Nephron (organoid): ENCODE results near the gene TTLL13.

Experiments
- H3K27ac Mint-ChIP-seq, 3 experiments: 2 replicates each; pipeline ENCODE4 v1.8.0; 2020; ENCODE audit warnings: mixed read lengths in 3 of 3, mild to moderate bottlenecking in 2 of 3, moderate library complexity in 1 of 3
- H3K27me3 Mint-ChIP-seq: 2 replicates; pipeline ENCODE4 v1.8.0; 2021; ENCODE audit warnings: low read depth, mild to moderate bottlenecking, moderate library complexity, mixed read lengths
- H3K36me3 Mint-ChIP-seq: 2 replicates; pipeline ENCODE4 v1.8.0; 2020; ENCODE audit warnings: low read depth, mixed read lengths
- H3K4me1 Mint-ChIP-seq: 2 replicates; pipeline ENCODE4 v1.8.0; 2020; ENCODE audit warnings: mixed read lengths
- H3K4me3 Mint-ChIP-seq, 3 experiments: 2 replicates each; pipeline ENCODE4 v1.8.0; 2020; ENCODE audit warnings: mild to moderate bottlenecking in 3 of 3, mixed read lengths in 3 of 3, moderate library complexity in 2 of 3
- H3K9me3 Mint-ChIP-seq: 2 replicates; pipeline ENCODE4 v1.8.0; 2020; ENCODE audit warnings: mixed read lengths
- CTCF ChIP-seq, 3 experiments: fragments of 200-600 bp; sonication (generic); IDR thresholded peaks; one replicate each; pipeline ENCODE4 v1.5.0; 2021; ENCODE audit warnings: antibody characterized with exemption in 3 of 3; ENCODE audit not compliant: unreplicated experiment in 3 of 3

Gene TTLL13

DNA sequence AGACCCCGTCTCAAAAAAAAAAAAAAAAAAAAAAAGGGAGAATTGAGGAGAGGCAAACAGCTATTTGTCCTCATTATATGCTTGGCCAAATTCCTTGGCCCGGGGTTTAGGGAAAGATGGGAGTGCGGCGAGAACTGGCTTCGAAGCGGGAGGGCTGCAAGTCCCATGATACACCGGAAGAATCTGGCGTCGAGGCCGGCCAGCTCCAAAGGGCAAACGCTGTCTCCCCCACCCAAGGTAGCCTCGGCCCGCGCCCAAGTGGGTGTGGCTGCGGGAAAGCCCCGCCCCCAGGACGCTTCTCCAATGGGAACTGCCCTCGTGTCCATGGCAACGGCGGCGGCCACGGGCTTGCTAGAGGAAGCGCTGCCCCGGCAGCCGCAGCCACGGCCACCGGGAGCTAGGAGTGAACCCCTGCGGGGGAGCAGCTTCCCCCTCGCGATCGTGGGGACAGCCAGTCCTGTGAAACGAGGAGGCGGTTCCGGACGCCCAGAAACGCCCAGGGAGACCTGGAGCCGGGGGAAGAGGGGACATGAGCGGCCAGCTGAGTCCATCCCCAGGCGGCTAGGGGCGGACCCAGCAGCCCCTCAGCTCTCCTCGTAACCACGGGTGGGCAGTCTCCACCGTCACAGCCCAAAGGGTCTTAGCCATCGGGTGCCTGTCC is at the start of gene TTLL13:
Gene TTLL13 (plus strand): TSS at position 354 of the 661 bp plus-strand sequence. CDS start 1,075 bp downstream, outside the sequence.
- peaks cover 8% of the 10 kb centered on the region for H3K4me1 Mint-ChIP-seq
- no peaks in the 10 kb centered on the region for H3K9me3 Mint-ChIP-seq
- no peaks in the 10 kb centered on the region for H3K36me3 Mint-ChIP-seq
- peaks cover 11% of the 10 kb centered on the region for H3K27me3 Mint-ChIP-seq
- no peak for TF ChIP-seq CTCF (IDR thresholded peaks at IDR 0.05; ENCODE audit: unreplicated experiment in 3 of 3)
- H3K27ac Mint-ChIP-seq = peak within 1 kb of the TSS; percentile 20 to 74 (median 60)
- H3K4me3 Mint-ChIP-seq = peak within 1 kb of the TSS; percentile 82 to 85 (median 83)

- Mint-ChIP-seq H3K36me3 (no peaks in the 10 kb centered on the region), H3K9me3 (no peaks in the 10 kb centered on the region)
- TF ChIP-seq CTCF (IDR thresholded peaks at IDR 0.05; ENCODE audit: unreplicated experiment in 3 of 3) = no peak
Observed at GRCh38 chr15:90200534-90201129, 48.7 kb upstream of the TTLL13 start.

DNA sequence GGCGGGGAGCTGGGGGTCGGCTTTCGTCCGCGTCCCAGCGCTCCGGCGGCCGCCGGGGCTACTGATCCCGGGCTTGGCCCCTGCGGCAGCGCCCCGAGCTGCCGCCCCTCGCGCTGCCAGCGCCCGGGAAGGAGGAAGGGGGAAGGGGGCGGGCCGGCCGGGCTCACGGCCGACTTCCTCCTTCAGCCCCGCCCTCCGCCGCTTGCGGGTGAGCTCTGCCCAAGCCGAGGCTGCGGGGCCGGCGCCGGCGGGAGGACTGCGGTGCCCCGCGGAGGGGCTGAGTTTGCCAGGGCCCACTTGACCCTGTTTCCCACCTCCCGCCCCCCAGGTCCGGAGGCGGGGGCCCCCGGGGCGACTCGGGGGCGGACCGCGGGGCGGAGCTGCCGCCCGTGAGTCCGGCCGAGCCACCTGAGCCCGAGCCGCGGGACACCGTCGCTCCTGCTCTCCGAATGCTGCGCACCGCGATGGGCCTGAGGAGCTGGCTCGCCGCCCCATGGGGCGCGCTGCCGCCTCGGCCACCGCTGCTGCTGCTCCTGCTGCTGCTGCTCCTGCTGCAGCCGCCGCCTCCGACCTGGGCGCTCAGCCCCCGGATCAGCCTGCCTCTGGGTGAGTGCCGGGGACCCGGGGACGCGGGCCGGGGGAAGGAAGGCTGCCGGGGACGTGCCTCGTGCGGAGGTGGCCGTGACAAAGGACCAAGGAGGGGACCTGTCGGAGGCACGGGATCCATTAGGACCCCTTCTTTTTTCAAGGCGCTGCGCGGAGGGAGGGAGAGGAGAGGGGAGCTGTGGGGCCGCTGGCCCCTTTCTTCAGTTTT is 48.0 kb upstream of the TTLL13 start, which contains the start of gene SEMA4B:
Gene SEMA4B (plus strand): TSS at position 201 of the 814 bp plus-strand sequence. CDS start 249 bp downstream, at position 450.
- H3K27ac Mint-ChIP-seq = peak within 1 kb of the TSS; percentile 74 to 93 (median 93)

More at GRCh38 chr15:90200534-90201129, 48.7 kb upstream of the TTLL13 start:
- Mint-ChIP-seq H3K27ac (peak overlapping the region; percentile 74 to 93 (median 93)), H3K4me1 (peaks cover 18% of the 10 kb centered on the region), H3K27me3 (no peaks in the 10 kb centered on the region), H3K4me3 (peak overlapping the region; percentile 88 to 94 (median 92))

DNA sequence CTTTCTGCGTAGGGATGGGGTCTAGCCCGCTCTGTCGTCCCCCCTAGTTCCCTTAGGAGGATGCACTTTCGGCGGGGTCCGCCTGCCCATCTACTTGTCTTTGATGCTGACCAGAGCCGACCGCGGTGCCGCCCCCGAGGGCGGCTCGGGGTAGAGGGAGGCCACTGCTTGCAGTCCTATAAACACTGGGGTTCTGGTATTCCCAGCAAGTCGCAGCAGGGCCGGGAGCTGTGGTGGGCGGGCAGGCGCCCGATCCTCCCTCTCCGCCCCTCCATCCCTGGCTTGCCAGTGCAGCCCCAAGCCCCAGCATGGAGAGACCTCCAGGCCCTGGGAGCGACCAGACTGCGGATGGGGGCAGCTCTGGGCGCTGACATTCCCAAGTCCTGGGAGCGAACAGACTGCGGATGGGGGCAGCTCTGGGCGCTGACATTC is 47.4 kb upstream of the TTLL13 start:
- Mint-ChIP-seq H3K36me3 (no peaks in the 10 kb centered on the region), H3K27me3 (no peaks in the 10 kb centered on the region)
- TF ChIP-seq CTCF (IDR thresholded peaks at IDR 0.05; ENCODE audit: unreplicated experiment in 3 of 3) = no peak

More for the DNA sequence above, 48.0 kb upstream of the TTLL13 start, which contains the start of gene SEMA4B:
- no peaks in the 10 kb centered on the region for H3K36me3 Mint-ChIP-seq
- H3K4me3 Mint-ChIP-seq = peak within 1 kb of the TSS; percentile 93 to 94 (median 94)
- no peaks in the 10 kb centered on the region for H3K27me3 Mint-ChIP-seq
- peaks cover 18% of the 10 kb centered on the region for H3K4me1 Mint-ChIP-seq
- H3K9me3 Mint-ChIP-seq = no peaks in the 10 kb centered on the region
- no peak for TF ChIP-seq CTCF (IDR thresholded peaks at IDR 0.05; ENCODE audit: unreplicated experiment in 3 of 3)

DNA sequence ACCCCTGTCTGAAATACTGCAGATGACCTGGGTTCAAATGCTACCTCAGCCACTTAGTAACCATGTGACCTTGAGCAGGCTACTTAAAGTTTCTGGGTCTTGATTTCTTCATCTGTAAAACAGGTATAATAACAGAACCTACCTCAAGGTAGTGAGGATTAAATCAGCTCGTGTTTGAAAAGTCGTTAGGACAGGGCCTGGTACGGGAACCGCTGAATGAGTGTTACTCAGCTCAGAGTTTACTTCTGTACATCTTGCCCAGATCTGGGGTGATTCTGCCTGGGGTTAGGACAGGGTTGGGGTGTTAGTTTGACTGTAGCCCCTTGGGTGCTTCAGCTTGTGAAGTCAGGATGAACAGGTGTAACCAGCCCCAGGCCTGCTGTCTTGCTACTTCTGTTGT is 46.4 kb upstream of the TTLL13 start:
- no peaks in the 10 kb centered on the region for H3K36me3 Mint-ChIP-seq
- peak overlapping the region in 1 of 3 experiments; percentile 64 for H3K27ac Mint-ChIP-seq
- peaks cover 18% of the 10 kb centered on the region for H3K4me1 Mint-ChIP-seq
- no peak for TF ChIP-seq CTCF (IDR thresholded peaks at IDR 0.05; ENCODE audit: unreplicated experiment in 3 of 3)
- H3K4me3 Mint-ChIP-seq = peak overlapping the region; percentile 91 to 94 (median 93)
- no peaks in the 10 kb centered on the region for H3K27me3 Mint-ChIP-seq
- H3K9me3 Mint-ChIP-seq = no peaks in the 10 kb centered on the region

More for the DNA sequence above, 47.4 kb upstream of the TTLL13 start:
- peaks cover 18% of the 10 kb centered on the region for H3K4me1 Mint-ChIP-seq
- peak overlapping the region in 1 of 3 experiments; percentile 51 for H3K27ac Mint-ChIP-seq
- H3K9me3 Mint-ChIP-seq = no peaks in the 10 kb centered on the region
- H3K4me3 Mint-ChIP-seq = peak overlapping the region; percentile 91 to 94 (median 93)
